Measurements from ENCODE around the gene WNT10A.
A peak's percentile ranks its signal among the peaks of the same experiment; 100 is the strongest.
"Not testable (repeated sequence)": the region's sequence is repeated elsewhere in the genome, so short reads cannot be mapped to it uniquely, and the experiment has no call there.

The WNT10A gene

DNA sequence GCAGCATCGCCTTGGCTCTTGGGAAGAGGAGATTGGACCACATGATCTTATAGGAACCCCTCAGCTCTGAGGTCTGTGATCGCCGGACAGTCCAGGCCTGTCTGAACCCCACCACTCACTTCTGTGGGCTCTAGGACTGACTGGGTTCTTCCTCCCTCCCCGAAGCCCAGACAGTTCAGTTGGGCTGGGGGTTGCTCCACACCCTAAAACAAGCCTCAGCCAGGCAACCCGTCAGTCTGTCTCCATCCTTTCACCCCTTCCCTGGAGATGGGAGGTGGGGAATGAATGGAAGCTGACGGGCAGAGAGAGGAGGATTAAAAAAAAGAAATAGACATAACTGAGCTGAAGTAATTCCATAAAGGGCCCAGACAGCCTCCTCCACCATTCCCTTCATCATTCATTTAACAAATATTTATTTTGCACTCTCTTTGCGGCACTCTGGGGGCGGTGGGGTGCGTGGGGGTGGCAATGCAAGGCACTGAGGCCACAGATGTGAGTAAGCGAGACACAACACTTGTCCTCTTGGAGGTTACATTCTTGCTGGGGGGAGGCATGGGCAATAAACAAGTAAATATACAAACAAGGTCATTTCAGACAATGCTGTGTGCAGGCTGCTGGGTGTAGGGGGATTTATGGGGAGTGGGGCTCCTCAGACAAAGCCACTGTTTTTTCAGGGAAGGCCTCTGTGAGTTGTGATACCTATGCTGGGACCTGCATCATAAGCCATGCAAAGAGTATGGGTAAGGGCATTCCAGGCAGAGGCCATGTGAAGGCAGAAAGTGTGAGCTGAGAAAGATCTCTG lies 12.9 kb downstream of the WNT10A start:
- no peak for DNase-seq

DNA sequence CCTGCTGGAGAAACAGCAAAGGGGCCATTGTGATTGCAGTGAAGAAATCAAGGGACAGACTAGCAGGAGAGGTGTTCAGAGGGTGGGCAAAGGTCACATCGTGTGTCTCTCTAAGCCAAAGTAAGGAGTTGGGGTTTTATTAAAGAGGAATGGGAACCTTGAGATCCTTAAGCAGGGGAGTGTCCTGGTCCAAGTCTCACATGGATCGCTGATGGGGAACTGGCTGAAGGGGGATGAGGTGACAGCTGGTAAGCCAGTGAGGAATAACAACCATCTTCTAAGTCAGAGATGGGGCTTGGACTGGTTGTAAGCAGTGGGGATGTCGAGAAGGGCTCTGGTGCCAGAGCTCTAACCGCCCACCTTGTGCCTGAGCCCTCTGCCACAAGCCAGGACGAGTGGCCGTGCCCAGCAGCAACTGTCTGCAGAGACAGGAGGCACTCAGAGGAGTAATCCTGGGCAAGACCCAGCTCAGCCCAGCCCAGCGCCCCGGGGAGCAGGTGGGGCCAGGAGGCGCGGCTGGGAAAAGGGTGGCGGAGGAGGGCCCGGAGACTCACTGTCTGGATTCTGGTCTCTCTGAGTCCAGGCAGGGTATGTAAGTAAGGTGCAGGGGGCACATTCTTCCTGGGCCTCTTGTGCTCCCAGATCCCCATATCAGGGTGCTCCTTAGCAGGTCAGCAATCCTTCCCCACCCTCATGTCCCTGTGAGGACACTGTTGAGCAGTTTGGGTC lies 13.7 kb downstream of the WNT10A start:
- DNase-seq = no peak

DNA sequence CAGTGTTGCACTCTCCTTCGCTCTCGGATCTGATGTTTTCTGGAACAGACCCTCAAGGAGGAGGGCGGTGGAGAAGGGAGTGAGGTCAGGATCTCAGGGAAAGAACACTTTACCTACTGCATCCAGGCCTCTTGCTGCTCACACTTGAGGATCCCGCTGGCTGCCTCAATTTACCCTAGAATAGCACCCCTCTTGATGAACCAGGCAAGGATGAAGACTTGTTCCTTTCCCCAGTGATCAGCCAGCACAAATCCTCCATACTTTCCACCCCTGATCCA lies 14.2 kb downstream of the WNT10A start:
- DNase-seq = no peak

DNA sequence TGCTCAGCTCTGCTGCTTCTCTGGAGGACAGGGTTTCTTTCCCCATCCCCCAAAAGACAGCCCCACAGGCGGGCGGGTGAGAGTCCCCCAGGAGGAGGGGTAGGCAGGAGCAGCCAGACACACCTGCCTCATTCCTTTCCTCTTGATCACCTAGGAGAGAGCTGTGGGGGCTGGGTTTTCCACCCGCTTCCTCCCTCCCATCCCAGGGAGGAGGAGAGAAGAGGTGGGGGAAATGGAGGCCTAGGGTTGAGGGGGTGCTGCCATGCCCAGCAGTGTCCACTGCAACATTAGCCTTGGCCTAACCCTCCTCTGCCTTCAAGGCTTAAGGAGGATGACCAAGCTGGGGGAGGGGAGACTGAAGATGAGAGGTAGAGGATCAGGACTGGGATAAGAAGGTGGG lies 14.7 kb downstream of the WNT10A start:
- DNase-seq = no peak

DNA sequence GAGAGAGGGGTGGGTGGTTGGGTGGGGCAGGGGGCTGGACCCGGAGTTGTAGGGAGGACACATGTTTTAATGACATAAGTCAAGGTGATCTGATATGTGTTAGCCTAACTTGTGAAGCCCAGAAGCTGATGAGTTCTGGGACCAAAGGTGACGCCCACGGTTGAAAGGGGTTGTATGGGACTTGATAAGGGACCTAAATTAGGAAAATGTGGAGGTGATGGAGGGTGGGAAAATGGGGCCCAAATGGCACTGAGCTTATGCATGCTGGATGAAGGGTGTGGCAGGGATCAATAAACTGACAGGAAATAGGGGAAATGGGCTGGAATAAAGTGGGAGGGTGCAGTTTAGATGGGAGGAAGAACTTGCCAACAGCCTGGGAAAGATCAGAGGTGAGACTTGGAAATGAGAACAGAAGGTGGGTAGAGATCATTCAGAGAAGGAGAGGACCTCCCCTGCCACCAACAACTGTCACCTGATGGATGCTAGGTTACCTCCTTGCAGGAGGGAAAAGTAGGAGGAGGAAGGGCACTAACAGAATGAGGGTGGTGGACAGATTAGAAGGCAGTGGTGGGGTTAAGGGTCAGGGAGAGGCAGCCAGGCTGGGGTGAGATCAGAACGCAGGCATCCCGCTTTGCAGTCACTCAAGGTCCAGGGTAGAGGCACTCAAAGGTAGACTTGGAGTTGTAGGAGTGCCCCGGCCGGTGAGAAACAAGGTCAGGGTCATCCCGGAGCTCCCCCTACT lies 15.3 kb downstream of the WNT10A start:
- no peak for DNase-seq

DNA sequence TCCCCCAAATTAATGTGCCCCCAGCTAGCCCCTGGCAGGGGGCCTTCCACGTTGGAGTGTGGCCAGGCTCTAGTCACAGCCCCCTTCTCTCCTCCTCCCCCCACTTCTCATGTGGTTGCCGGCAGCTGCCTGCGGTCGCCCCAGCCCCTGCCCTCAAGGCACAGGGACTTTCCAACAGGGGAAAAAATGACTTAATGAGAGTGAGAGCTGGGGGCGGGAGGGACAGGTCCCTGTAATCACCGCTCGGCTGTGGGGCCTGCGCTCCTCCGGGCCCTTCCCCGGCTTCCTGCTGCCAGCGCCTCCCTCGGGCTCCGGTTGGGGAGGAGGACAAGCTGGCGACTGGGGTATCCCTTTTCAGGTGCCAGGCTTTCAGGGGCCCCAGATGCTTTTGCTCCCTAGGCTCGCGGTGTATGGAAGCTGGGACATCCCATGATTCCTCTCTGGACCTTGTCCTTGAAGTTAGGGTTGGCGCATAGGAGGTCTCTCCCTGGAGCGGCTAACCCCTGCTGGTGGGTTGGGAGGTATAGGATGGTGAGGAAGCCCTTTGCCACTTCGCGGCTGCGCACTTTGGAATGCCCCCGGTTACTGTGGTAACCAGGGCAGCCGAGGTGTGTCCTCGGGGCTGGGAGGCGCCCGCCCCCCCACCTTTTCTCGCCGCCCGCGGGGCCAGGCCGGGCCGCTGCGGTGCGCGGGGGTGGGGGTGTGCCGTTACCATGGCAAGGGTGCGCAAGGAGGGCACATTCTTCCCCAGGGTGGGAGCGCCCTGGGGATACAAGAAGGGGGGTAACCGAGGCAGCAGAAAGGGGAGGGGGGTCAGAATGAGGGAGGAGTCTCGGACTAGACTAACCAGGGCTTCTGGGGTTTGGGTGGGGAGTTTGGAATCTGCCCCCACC lies 16.1 kb downstream of the WNT10A start:
- peak; percentile 47 to 75 (median 60) for DNase-seq

DNA sequence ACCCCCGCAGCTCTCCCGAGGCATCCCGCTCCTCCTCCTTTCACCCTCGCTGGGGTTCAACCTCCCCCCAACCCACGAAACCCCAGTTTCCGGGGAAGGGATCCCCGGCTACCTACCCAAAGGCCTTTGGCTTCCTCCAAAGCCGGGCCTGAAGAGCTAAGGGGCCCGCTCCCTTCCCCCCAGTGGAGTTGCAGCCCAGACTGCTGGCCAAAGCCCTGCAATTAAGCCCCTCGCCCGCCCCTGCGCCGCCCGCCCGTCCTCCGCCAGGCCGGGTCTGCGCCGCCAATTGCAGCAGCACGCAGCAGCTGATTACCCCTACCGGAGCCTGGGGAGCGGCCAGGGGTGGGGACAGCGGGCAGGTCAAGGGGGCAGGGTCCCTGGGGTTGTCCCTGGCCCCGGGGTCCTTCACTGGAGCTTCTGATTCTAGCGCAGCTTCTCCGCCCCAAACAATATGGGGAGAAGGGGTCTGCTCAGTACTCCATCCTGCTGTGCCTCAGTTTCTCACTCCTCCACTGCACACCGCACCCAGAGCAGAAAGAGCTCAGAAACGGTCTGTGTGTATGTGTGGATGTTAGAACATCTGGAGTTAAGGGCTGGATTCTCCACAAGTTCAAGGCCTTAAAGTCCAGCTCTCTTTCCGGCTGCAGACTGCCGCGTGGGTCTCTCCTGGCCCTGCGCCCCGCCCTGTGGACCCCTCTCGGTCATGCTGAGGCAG lies 16.9 kb downstream of the WNT10A start:
- DNase-seq = no peak

DNA sequence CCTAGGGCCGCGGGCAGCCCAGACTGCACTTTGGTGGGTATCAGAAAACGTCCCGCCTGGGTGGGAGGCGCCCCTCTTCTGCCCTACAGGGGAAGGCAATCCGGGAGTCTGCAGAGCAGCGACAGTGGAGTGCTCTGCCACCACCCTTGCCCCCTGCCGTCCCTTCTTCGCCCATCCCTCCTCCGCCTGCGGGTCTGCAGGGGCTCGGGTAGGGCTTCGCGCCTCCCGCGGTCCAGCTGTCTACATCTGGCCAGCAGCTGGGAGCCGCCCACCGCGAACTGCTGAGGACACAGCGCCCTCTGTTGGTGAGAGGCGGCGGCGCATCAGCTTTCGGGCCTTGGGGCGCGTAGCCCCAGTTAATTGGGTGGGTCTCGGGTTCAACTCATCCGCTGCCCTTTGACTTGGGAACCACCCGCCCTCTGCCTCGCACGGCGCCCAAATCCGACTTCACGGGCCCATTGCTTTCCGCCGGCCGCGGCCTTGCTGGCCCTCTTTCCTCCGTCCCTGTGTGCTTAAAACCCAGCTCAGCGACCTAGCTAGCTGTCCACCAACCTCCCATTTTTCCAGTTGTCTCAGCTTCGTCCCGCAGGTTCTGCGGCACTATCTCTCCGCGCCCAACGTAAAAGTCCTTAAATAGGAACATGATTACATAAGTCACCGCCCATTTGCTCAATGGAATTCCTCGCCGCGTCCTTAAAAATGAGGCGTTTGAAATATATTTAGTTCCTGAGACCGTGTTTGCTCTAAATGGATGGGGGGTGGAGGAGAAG lies 17.6 kb downstream of the WNT10A start:
- DNase-seq = peak; percentile 66 to 83 (median 80)

DNA sequence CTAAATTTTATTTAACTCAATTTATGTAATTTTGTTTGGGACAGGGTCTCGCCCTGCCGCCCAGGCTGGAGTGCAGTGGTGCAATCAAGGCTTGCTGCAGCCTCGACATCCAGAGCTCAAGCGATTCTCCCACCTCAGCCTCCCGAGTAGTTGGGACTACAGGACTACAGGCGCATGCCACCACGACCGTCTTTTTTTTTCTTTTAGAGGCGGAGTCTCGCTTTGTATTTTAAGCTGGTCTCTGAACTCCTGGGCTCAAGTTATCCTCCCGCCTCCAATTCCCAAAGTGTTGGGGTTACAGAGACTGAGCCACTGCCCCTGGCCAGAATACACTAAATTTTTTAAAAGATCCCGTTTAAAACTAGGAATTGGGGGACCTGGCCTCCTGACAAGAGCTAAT lies 18.5 kb downstream of the WNT10A start:
- no peak for DNase-seq

DNA sequence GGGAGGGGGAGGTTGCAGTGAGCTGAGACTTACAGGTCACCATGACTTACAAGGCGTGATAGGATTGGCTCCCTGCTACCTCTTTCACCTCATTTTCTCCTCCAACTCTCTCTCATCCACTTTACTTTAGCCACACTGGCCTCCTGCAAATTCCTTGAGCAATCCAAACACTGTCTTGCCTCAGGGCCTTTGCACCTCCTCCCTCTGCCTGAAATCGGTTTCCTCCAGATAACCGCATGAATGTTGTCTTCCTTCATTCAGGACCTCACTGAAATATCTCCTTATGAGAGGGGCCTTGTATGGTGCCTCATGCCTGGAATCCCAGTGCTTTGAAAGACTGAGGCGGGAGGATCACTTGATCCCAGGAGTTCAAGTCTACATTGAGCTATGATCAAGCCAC lies 21.8 kb downstream of the WNT10A start:
- DNase-seq = no peak

DNA sequence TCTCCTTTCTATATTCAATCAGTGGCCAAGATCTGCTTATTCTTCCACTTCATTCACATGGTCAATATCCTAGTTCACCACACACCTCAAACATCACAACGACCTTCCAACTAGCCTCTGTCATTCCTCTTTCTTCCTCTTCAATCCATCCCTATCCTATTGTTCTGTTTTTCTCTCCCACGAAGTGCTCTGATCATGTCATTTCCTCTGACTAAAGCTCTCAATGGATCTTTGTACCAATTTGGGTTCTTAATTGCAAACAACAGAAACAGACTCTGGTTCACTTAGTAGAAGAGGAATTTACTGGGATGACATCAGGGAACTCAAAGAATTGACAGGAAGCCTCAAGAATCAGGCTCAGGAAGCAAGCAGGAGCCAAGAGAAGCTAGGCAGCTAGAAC lies 23.5 kb downstream of the WNT10A start:
- DNase-seq = peak in 1 of 4 experiments; percentile 34

DNA sequence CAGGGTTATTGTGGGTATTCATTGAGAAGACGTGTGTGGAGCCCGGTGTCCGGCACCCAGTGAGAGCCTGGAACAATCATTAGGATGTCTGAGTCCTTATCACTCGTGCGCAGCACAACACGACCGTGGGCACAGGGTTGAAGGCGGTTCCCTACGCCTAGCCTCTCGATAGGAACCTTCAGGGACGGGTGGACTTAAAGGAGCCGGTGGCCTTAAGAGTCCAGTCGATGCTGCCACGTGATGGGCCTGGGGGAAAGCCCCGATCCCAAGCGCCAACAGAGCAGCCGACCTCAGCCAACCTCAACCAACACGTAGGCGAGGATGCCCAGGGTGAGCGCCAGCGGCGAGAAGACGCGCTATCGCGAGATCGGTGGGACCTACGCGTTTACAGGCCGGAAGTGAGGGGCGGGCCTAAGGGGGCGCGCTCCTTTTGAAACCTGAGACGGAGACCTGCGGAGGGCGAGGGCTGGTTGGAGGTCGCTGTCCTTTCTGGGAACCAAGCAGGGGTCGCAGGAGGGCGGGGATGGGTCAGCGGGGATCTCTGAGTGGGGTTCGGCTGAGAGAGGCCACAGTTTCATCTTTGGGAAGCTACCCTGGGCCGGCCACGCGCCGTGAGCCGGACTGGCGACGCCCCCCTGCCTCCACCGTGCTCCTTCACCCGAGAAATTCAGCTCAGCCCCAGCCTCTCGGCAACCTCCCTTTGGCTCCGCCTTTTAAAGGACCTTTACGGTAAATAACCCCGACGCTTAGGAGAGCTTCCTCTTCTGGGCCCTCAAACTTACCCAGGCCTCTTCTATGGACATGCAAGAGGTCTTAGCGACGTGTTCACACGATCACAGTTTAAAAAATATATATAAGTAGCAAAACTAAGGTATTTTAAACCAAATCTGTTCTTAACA lies 28.3 kb downstream of the WNT10A start:
- peak; percentile 91 to 95 (median 94) for DNase-seq

DNA sequence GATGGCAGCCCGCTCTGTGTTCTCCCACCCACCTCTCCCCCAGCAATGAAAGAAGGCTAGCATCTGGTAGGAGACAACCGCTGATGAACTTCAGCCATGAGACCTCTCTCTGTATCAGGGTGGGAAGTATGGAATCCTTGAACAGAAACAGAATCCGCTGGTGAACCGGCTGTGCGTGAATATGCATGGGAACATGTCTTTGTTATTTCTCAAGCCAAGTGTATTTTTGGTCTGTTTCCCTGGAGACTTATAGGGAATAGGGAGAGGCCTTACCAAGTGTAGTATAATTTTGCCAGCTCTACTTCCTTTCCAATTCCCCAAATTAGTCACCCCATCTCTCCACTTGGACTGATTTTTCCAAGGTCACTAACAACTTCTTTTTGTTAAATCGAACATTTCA lies 30.1 kb downstream of the WNT10A start:
- no peak for DNase-seq

DNA sequence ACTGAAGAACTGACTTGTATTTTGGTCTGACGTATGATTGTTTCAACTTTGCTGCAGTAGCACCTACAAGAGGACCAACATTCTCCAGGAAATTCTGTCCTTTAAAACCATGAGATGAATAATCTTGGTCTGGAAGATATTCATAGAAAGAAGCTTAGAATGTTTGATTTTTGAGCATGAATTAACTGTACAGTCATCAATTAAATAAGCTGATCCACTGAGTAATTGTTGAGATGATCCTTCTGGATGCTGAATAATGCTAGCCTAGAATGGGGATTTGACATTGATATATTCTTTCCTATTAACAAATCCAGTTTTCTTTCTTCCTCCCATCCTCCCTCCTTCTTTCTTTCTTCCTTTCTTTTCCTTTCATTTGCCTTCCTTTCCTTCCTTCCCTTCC lies 39.9 kb downstream of the WNT10A start:
- DNase-seq = no peak

DNA sequence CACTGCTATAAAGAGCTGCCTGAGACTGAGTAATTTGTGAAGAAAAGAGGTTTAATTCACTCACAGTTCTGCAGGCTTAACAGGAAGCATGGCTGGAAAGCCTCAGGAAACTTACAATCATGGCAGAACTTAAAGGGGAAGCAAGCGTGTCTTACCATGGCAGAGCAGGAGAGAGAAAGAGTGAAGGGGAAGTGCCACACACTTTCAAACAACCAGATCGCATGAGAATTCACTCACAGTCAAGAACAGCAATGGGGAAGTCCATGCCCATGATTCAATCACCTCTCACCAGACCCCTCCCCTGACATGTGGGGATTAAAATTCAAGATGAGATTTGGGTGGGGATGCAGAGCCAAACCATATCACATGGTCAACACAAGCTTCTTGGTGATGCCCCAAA lies 44.1 kb downstream of the WNT10A start:
- DNase-seq = peak in 3 of 4 experiments; percentile 13 to 36 (median 19)

DNA sequence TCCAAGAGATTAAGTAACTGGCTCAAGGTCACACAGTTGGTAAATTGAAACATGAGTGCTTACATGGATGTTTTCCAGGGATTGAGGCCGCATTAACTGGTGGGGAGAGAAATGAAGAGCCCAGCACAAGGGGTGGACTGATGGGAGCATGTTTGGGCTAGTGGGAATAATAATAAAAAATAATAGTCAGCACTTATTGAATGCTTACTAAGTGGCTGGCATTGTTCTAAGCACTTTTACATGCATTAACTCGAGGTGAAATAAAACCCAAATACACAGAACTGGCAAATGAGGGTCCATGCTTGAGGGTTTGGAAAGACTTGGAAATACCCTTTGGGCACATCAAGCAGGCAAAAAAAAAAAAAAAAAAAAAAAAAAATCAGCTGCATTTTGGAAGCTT lies 44.8 kb downstream of the WNT10A start:
- no peak for DNase-seq

DNA sequence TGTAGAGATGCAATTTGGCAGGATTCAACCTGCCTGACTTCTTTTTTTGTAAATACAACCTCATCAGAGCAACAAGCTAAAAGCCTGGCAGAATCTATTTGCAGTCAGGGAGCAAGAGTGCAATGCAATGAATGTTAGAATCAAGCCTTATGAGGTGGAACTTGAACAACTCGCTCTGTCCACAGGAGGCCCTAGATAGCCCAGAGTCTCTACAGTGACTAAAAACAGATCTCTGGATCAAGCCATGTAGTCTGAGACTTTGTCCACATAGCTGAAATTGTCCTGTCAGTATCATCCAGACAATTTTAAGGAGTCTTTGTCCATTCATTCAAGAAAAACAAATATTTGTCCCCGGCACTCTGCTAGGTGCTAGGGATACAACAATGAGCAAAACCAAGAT lies 46.8 kb downstream of the WNT10A start:
- no peak for DNase-seq

DNA sequence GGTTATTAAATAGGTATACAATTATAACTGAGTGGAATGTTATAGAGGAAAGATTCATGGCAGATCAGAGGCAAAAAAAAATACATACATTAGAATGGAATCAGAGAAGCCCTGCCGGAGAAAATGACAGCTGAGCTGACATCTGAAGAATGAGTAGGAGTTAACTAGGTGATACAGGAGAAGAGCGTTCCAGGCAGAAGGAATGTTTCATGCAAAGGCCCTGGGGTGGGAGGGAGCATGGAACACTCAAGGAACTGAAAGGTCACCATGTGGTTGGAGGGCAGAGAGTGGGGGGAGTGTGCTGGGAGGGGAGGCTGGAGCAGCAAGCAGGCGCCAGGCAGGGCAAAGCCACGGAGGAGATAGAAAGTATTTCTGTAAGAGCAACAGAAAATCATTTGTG lies 47.2 kb downstream of the WNT10A start:
- no peak for DNase-seq

DNA sequence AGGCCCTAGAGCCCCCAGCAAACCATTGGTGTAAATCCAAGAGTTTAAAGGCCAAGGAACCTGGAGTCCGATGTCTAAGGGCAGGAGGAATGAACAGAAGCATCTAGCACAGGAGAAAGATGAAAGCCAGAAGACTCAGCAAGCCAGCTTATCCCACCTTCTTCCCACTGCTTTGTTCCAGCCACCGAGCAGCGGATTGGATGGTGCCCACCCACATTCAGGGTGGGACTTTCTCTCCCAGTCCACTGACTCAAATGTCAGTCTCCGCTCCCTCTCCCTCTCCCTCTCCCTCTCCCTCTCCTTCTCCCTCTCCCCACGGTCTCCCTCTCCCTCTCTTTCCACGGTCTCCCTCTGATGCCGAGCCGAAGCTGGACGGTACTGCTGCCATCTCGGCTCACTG lies 49.8 kb downstream of the WNT10A start:
- not testable (repeated sequence) for DNase-seq

DNA sequence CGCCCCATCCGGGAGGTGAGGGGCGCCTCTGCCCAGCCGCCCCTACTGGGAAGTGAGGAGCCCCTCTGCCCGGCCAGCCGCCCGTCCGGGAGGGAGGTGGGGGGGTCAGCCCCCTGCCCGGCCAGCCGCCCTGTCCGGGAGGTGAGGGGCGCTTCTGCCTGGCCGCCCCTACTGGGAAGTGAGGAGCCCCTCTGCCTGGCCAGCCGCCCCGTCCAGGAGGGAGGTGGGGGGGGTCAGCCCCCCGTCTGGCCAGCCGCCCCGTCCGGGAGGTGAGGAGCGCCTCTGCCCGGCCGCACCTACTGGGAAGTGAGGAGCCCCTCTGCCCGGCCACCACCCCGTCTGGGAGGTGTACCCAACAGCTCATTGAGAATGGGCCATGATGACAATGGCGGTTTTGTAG lies 51.1 kb downstream of the WNT10A start:
- DNase-seq = not testable (repeated sequence)
